Kidney (tissue), 14 donors: ENCODE measurements around the gene WDR54. TPM values are rescaled to one million over a fixed set of nuclear protein-coding genes. Genes with fewer than 3 reads are reported as not detected.

Source experiments
- DNase-seq, 5 donors: peaks; one replicate each; pipeline ENCODE4 v3.0.0-alpha.2; 2013 to 2020
- FAIRE-seq: peaks from 2 replicates; lab custom pipeline; 2012; peaks lifted over from hg19 to GRCh38; lab: Jason Lieb, UNC
- H3K27ac ChIP-seq, 2 donors: one replicate each; pipeline ENCODE4 v1.7.0; 2013; ENCODE audit warnings: low read depth in 2 of 2, low read length in 2 of 2, inconsistent platforms in 1 of 2
- H3K27me3 ChIP-seq: one replicate; pipeline ENCODE4 v1.7.1; 2013; ENCODE audit warnings: low read length, inconsistent platforms; ENCODE audit not compliant: control insufficient read depth, insufficient read depth
- H3K36me3 ChIP-seq, 3 donors: one replicate each; pipeline versions ENCODE4 v1.7.0 to v1.7.1; 2013; ENCODE audit warnings: low read length in 3 of 3, control low read depth in 1 of 3, inconsistent platforms in 1 of 3; ENCODE audit not compliant: insufficient read depth in 3 of 3, control insufficient read depth in 2 of 3
- H3K4me1 ChIP-seq, 3 donors: one replicate each; pipeline versions ENCODE4 v1.7.0 to v1.7.1; 2013; ENCODE audit warnings: low read length in 3 of 3, inconsistent platforms in 1 of 3, low read depth in 1 of 3; ENCODE audit not compliant: control insufficient read depth in 2 of 3, insufficient read depth in 2 of 3
- H3K4me3 ChIP-seq, 3 donors: one replicate each; pipeline versions ENCODE4 v1.7.0 to v1.8.1; 2013; ENCODE audit warnings: low read length in 3 of 3, control low read depth in 1 of 3, inconsistent platforms in 1 of 3
- H3K9ac ChIP-seq, 3 donors: one replicate each; pipeline versions ENCODE4 v1.7.0 to v1.7.1; 2013; ENCODE audit warnings: low read length in 3 of 3, control low read depth in 1 of 3, inconsistent platforms in 1 of 3
- H3K9me3 ChIP-seq, 3 donors: one replicate each; pipeline versions ENCODE4 v1.7.0 to v1.7.1; 2013; ENCODE audit warnings: low read length in 3 of 3, control low read depth in 1 of 3, inconsistent platforms in 1 of 3; ENCODE audit not compliant: control insufficient read depth in 2 of 3, insufficient read depth in 1 of 3
- CTCF ChIP-seq: IDR thresholded peaks from 3 replicates; pipeline ENCODE4 v1.5.1; 2012; ENCODE audit warnings: mild to moderate bottlenecking, moderate library complexity, borderline replicate concordance; ENCODE audit not compliant: insufficient read depth; ENCODE audit errors: extremely low read depth
- intact Hi-C: fragments of 100-400 bp; cut with DNase I; formaldehyde crosslinking; loops from one replicate; pipeline ENCODE4 v1.11.1; 2022
- polyA plus RNA-seq: library from polyadenylated mRNA; stranded (reverse); fragments of 350-450 nt; fragmentation: Illumina TruSeq; extraction: RNeasy Lipid Tissue Mini Kit (QIAGEN cat#74804); gene quantifications from one replicate; pipeline ENCODE4 v1.2.3, GENCODE V29; 2014; ENCODE audit warnings: low read depth, low replicate concordance; ENCODE audit not compliant: insufficient read depth
- total RNA-seq: library from RNA; stranded (reverse); fragmentation: NEBNext Ultra II Directional; extraction: Animal tissue kit (Norgen Biotek cat#: 25700); gene quantifications from one replicate; pipeline ENCODE4 v1.2.1, GENCODE V29; 2021
- donor health status: control.
- donor health status: control.
- donor health status: control.
- donor health status: control.
- donor health status: control.
- donor health status: DM: yes; HTN: yes; CAD: no.
- donor health status: Normal renal cell carcinoma (clear cell type).

WDR54 gene
- total and polyA plus RNA-seq, 2 donors from 2014 or later: 23.3 to 37.6 TPM

- Histone ChIP-seq H3K9ac (no peak overlapping the region), H3K9me3 (no peaks in the 10 kb centered on the region), H3K4me1 (peaks cover 0 to 5% (median under 1%) of the 10 kb centered on the region in 3 donors), H3K36me3 (peaks cover 4 to 54% (median 21%) of the 10 kb centered on the region in 3 donors), H3K27me3 (no peaks in the 10 kb centered on the region), H3K27ac (no peak overlapping the region), H3K4me3 (no peak overlapping the region)
- intact Hi-C loops: no loop called here
- DNase-seq: no peak
- no peak for TF ChIP-seq CTCF
- no peak for FAIRE-seq
Observed at GRCh38 chr2:74426181-74426758, 4.7 kb downstream of the WDR54 start.

GRCh38 chr2:74427551-74427950, 6.0 kb downstream of the WDR54 start:
- intact Hi-C loops: no loop called here
- DNase-seq (no peak), FAIRE-seq (no peak)
- TF ChIP-seq CTCF: no peak
- no peak overlapping the region for H3K9ac ChIP-seq
- no peaks in the 10 kb centered on the region for H3K27me3 ChIP-seq
- H3K36me3 ChIP-seq: peaks cover 6 to 66% (median 27%) of the 10 kb centered on the region in 3 donors
- no peak overlapping the region for H3K4me3 ChIP-seq
- peaks cover 0 to 9% (median 5%) of the 10 kb centered on the region in 3 donors for H3K4me1 ChIP-seq
- H3K27ac ChIP-seq: no peak overlapping the region
- no peaks in the 10 kb centered on the region for H3K9me3 ChIP-seq

GRCh38 chr2:74428675-74429074, 7.1 kb downstream of the WDR54 start:
- intact Hi-C loops: no loop called here
- Histone ChIP-seq H3K27me3 (no peaks in the 10 kb centered on the region), H3K9me3 (no peaks in the 10 kb centered on the region), H3K4me3 (no peak overlapping the region), H3K27ac (no peak overlapping the region), H3K4me1 (peaks cover 0 to 9% (median 6%) of the 10 kb centered on the region in 3 donors), H3K9ac (no peak overlapping the region), H3K36me3 (peaks cover 6 to 66% (median 27%) of the 10 kb centered on the region in 3 donors)
- TF ChIP-seq CTCF: no peak
- FAIRE-seq (no peak), DNase-seq (no peak)
